GM18907 (cell line): ENCODE results near the gene ACTC1.

Experiments used
- ATAC-seq: cut with Tn5 transposase; IDR thresholded peaks from one replicate; pipeline ENCODE4 v1.9.1; 2021; ENCODE audit warnings: mild to moderate bottlenecking, moderate library complexity; ENCODE audit not compliant: unreplicated experiment

ACTC1 gene

GRCh38 chr15:34759992-34760391, 35.4 kb downstream of the ACTC1 start:
- no peak for ATAC-seq

- no peak for ATAC-seq
Observed at GRCh38 chr15:34759347-34759746, 36.0 kb downstream of the ACTC1 start.

- ATAC-seq = no peak
Observed at GRCh38 chr15:34757262-34757661, 38.1 kb downstream of the ACTC1 start.

- no peak for ATAC-seq
Observed at GRCh38 chr15:34755419-34755773, 40.0 kb downstream of the ACTC1 start.

GRCh38 chr15:34754674-34755418, 40.5 kb downstream of the ACTC1 start, which contains the start of gene GJD2:
TSS of gene GJD2 (minus strand) at chr15:34754998. CDS start at chr15:34754488, 510 bp downstream.
- no peak for ATAC-seq

GRCh38 chr15:34754171-34754601, 41.2 kb downstream of the ACTC1 start:
- no peak for ATAC-seq

GRCh38 chr15:34753236-34753894, 42.0 kb downstream of the ACTC1 start:
- no peak for ATAC-seq

GRCh38 chr15:34749691-34750090, 45.7 kb downstream of the ACTC1 start:
- no peak for ATAC-seq
